HepG2 (cell line): ENCODE measurements around the gene SLC25A1. TPM values are rescaled to one million over a fixed set of nuclear protein-coding genes. Genes with fewer than 3 reads are reported as not detected.

ENCODE experiments used
- ATAC-seq: fragments of 200-7000 bp; cut with Tn5 transposase; 3 replicates; pipeline ENCODE4 v1.9.1; 2020; ENCODE audit warnings: mild to moderate bottlenecking, moderate library complexity
- BruUV-seq: library from RNA; stranded (reverse); fragments of 400-500 nt; replicated peaks from 2 replicates; lab custom pipeline; 2021; lab: Mats Ljungman, UMichigan
- CTCF ChIA-PET: fragments of 300-600 bp; formaldehyde crosslinking; extraction: SDS; loops from one replicate; lab custom pipeline; 2021; ENCODE audit warnings: low total read pairs, inconsistent platforms, low intra/inter-chr PET ratio; lab: Yijun Ruan, JAX
- POLR2A ChIA-PET: fragments of 350-600 bp; sonication (Branson Sonifier 250); formaldehyde crosslinking; loops from one replicate; lab custom pipeline; 2020; ENCODE audit warnings: antibody characterized with exemption, inconsistent platforms; lab: Yijun Ruan, JAX
- DNase-seq: peaks from one replicate; pipeline ENCODE4 v3.0.0-alpha.2; 2015; ENCODE audit warnings: low spot score
- FAIRE-seq: peaks from 3 replicates; lab custom pipeline; 2011; peaks lifted over from hg19 to GRCh38; lab: Jason Lieb, UNC
- H2AFZ ChIP-seq: one replicate; pipeline ENCODE4 v1.6.1; 2011; ENCODE audit warnings: low read length, inconsistent platforms
- H3K27ac ChIP-seq: fragments of 300-600 bp; 3 replicates; pipeline ENCODE4 v1.8.0; 2011; ENCODE audit warnings: mixed run types, mild to moderate bottlenecking, mixed read lengths, low read length, inconsistent platforms; ENCODE audit not compliant: insufficient read depth; ENCODE audit errors: extremely low read length
- H3K27me3 ChIP-seq, 2 experiments: fragments of 200-600 bp in 1 of 2; 2 replicates in 1 of 2; 3 replicates in 1 of 2; pipeline versions ENCODE4 v1.6.0 to v1.8.0; 2011; ENCODE audit warnings: low read length in 2 of 2, mild to moderate bottlenecking in 2 of 2, moderate library complexity in 2 of 2, inconsistent platforms in 1 of 2; ENCODE audit not compliant: insufficient read depth in 2 of 2, control insufficient read depth in 1 of 2
- H3K36me3 ChIP-seq, 2 experiments: fragments of 200-600 bp in 1 of 2; replicated peaks in 1 of 2; 2 replicates in 1 of 2; 3 replicates in 1 of 2; pipeline versions ENCODE4 v1.5.1 to v1.8.0; 2011; ENCODE audit warnings: low read length in 2 of 2, inconsistent platforms in 1 of 2; ENCODE audit not compliant: insufficient read depth in 2 of 2, control insufficient read depth in 1 of 2
- H3K4me1 ChIP-seq: 2 replicates; pipeline ENCODE4 v1.5.1; 2012; ENCODE audit warnings: low read length, inconsistent platforms; ENCODE audit not compliant: insufficient read depth
- H3K4me2 ChIP-seq: 2 replicates; pipeline ENCODE4 v1.6.0; 2011; ENCODE audit warnings: low read depth, low read length, inconsistent platforms
- H3K4me3 ChIP-seq, 3 experiments: fragments of 200-600 bp in 1 of 3; sonication (generic), shearing (Covaris generic) in 1 of 3; replicated peaks in 1 of 3; 2 replicates each; pipeline ENCODE4 v1.5.1; 2011 to 2016; ENCODE audit warnings: low read length in 3 of 3, inconsistent platforms in 2 of 3, low read depth in 2 of 3, mild to moderate bottlenecking in 2 of 3, control low read depth in 1 of 3, mixed read lengths in 1 of 3; ENCODE audit not compliant: insufficient read depth in 1 of 3
- H3K79me2 ChIP-seq: one replicate; pipeline ENCODE4 v1.6.1; 2011; ENCODE audit warnings: low read length, inconsistent platforms; ENCODE audit not compliant: insufficient read depth
- H3K9ac ChIP-seq: 2 replicates; pipeline ENCODE4 v1.6.0; 2011; ENCODE audit warnings: mild to moderate bottlenecking, low read depth, low read length, inconsistent platforms; ENCODE audit not compliant: insufficient read depth
- H3K9me3 ChIP-seq: 2 replicates; pipeline ENCODE4 v1.5.1; 2012; ENCODE audit warnings: mild to moderate bottlenecking, low read length
- H4K20me1 ChIP-seq: 2 replicates; pipeline ENCODE4 v1.6.0; 2011; ENCODE audit warnings: inconsistent platforms, mild to moderate bottlenecking, low read length, moderate library complexity; ENCODE audit not compliant: insufficient read depth
- AGO2 ChIP-seq: fragments of 200-400 bp; formaldehyde crosslinking; optimal IDR thresholded peaks from 2 replicates; pipeline ENCODE3; 2017; ENCODE audit warnings: mild to moderate bottlenecking, low read depth, low read length, moderate library complexity
- GATAD1 ChIP-seq: IDR thresholded peaks from 2 replicates; pipeline ENCODE4 v1.6.1; 2016; ENCODE audit warnings: missing genetic modification reagents, missing compliant biosample characterization
- HNF4G ChIP-seq, 2 experiments: sonication (generic) in 1 of 2; formaldehyde crosslinking in 1 of 2; IDR thresholded peaks; 2 replicates each; pipeline versions ENCODE4 v1.4.0 to v1.6.1; 2011 to 2020; ENCODE audit warnings: borderline replicate concordance in 2 of 2, low read depth in 2 of 2, mild to moderate bottlenecking in 2 of 2, low read length in 1 of 2, missing genetic modification reagents in 1 of 2, moderate library complexity in 1 of 2
- HNRNPL ChIP-seq: fragments of 200-400 bp; formaldehyde crosslinking; IDR thresholded peaks from 2 replicates; pipeline ENCODE4 v1.6.1; 2017; ENCODE audit warnings: mild to moderate bottlenecking, low read depth, low read length
- MYC ChIP-seq: sonication (generic); formaldehyde crosslinking; IDR thresholded peaks from 2 replicates; pipeline ENCODE4 v1.9.0; 2021; ENCODE audit warnings: missing genetic modification reagents, borderline replicate concordance
- POLR2A ChIP-seq, 2 experiments: IDR thresholded peaks; 2 replicates each; pipeline ENCODE4 v1.6.1; 2011; ENCODE audit warnings: low read depth in 2 of 2, low read length in 2 of 2, mild to moderate bottlenecking in 1 of 2, moderate library complexity in 1 of 2; ENCODE audit not compliant: insufficient read depth in 1 of 2
- ZBTB8A ChIP-seq: sonication (generic); formaldehyde crosslinking; IDR thresholded peaks from 2 replicates; pipeline ENCODE4 v1.4.0; 2020; ENCODE audit warnings: mild to moderate bottlenecking, low read depth, missing genetic modification reagents, borderline replicate concordance
- ZNF205 ChIP-seq: IDR thresholded peaks from 2 replicates; pipeline ENCODE4 v1.6.1; 2018; ENCODE audit warnings: missing biosample characterization, missing genetic modification reagents
- ZNF496 ChIP-seq: sonication (generic); formaldehyde crosslinking; IDR thresholded peaks from 2 replicates; pipeline ENCODE4 v1.8.1; 2023; ENCODE audit warnings: mild to moderate bottlenecking, moderate library complexity, missing genetic modification reagents; ENCODE audit not compliant: insufficient replicate concordance
- ZSCAN29 ChIP-seq: sonication (generic); formaldehyde crosslinking; conservative IDR thresholded peaks from 2 replicates; pipeline ENCODE4 v1.4.0; 2020; ENCODE audit warnings: mild to moderate bottlenecking, missing genetic modification reagents
- WGBS: methylation state at CpG from one replicate; pipeline ENCODE4 v1.1.6; 2017; ENCODE audit warnings: low lambda C conversion rate; 5-methylcytosine and 5-hydroxymethylcytosine counted together
- in situ Hi-C: cut with HindIII; loops from 2 replicates; pipeline ENCODE4 v1.10.0; 2017; ENCODE audit warnings: low pct_unique_long_range_greater_than_20kb; ENCODE audit not compliant: extremely low pct_ligation_motif_present
- intact Hi-C: fragments of 100-400 bp; cut with micrococcal nuclease; formaldehyde crosslinking; loops from one replicate; pipeline ENCODE4 v1.10.0; 2022; ENCODE audit not compliant: unreplicated experiment
- polyA plus RNA-seq, 8 experiments: library from polyadenylated mRNA; depleted of rRNA in 3 of 8; stranded (reverse) in 7 of 8; unstranded in 1 of 8; fragments of >200 nt; fragmentation: Illumina TruSeq in 4 of 8; extraction: Trizol in 4 of 8; gene quantifications; 2 replicates each; pipeline versions ENCODE4 v1.2.1 to v1.2.3, GENCODE V29; 2011 to 2016; ENCODE audit warnings: low read depth in 4 of 8, missing spikeins in 1 of 8, mixed read lengths in 1 of 8; ENCODE audit not compliant: insufficient read depth in 1 of 8
- total RNA-seq, 5 experiments: library from RNA; depleted of rRNA; stranded (reverse); fragments of >200 nt; fragmentation: Illumina TruSeq; extraction: Trizol; gene quantifications; 2 replicates each; pipeline ENCODE4 v1.2.3, GENCODE V29; 2016; ENCODE audit warnings: low read depth in 1 of 5
- TF ChIP-seq, protein P1 (sequence below): sonication (generic); formaldehyde crosslinking; IDR thresholded peaks from 2 replicates; pipeline ENCODE4 v1.4.0; 2020; ENCODE audit warnings: mild to moderate bottlenecking, missing genetic modification reagents
- TF ChIP-seq, protein P2 (sequence below): sonication (generic); formaldehyde crosslinking; IDR thresholded peaks from 2 replicates; pipeline ENCODE4 v1.5.0; 2020; ENCODE audit warnings: mild to moderate bottlenecking, missing genetic modification reagents
- TF ChIP-seq, protein P3 (sequence below): sonication (generic); formaldehyde crosslinking; IDR thresholded peaks from 2 replicates; pipeline ENCODE4 v1.8.0; 2022; ENCODE audit warnings: mild to moderate bottlenecking, missing genetic modification reagents, moderate library complexity
- TF ChIP-seq, protein P4 (sequence below): sonication (generic); formaldehyde crosslinking; conservative IDR thresholded peaks from 2 replicates; pipeline ENCODE4 v1.8.1; 2023; ENCODE audit warnings: missing genetic modification reagents
- TF ChIP-seq, protein P5 (sequence below): sonication (generic); formaldehyde crosslinking; IDR thresholded peaks from 2 replicates; pipeline ENCODE4 v1.8.0; 2022; ENCODE audit warnings: missing genetic modification reagents, mild to moderate bottlenecking, borderline replicate concordance

The SLC25A1 gene
- total and polyA plus RNA-seq, 2 of the 13 experiments (the other 11 are each of a cell fraction or from before 2014, with no cell fraction given), result 49.4 to 161 TPM

DNA sequence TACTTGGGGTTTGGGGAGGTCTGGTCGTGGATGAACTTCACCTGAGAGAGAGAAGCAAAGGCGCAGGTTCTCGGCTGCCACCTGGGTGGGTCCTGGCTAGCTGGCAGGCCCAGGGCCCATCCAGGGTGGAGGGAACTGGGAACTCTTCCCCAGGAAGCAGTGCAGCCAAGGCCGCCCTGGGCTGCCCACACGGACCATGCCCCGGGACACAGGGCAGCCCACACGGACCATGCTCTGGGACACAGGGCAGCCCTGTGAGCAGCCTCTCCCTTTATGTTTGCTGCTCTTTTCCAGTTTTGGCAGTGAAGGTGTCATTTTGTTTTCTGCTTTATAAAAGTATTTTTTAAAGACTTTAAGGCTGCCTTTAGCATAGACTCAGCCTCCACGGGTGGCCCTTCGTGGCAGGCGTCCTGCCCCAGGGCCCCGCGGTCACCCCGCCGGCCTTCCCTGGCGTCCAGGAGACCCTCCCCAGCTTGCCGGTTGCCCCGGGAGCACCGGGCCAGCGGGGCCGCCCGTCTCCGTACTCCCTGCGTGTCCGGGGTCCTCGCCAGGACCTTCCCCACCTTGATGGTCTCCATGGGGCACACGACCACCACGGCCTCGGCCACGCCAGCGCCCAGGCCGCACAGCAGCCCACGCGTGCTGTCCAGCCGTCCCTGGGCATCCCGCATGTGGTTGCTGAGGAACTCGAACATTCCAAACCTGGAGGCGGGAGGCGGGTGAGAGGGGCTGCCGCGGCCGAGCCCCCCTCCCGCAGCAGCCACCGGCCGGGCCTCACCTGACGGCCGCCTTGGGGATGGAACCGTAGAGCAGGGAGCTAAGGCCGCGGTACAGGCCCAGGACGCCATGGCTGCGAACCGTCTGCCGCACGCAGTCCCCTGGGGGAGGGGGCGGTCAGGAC lies 1.1 kb downstream of the SLC25A1 start:
- Histone ChIP-seq H2AFZ (no peak overlapping the region), H3K27me3 (no peaks in the 10 kb centered on the region), H3K27ac (peak overlapping the region; percentile 95), H3K9ac (peak overlapping the region; percentile 90), H4K20me1 (peaks cover 25% of the 10 kb centered on the region), H3K4me2 (peak overlapping the region; percentile 95), H3K36me3 (peaks cover 3 to 15% of the 10 kb centered on the region in 2 experiments; a peak in 3 of 5 replicates), H3K9me3 (no peaks in the 10 kb centered on the region), H3K4me3 (peak overlapping the region; percentile 80 to 94 (median 92)), H3K79me2 (peaks cover 32% of the 10 kb centered on the region), H3K4me1 (peaks cover 68% of the 10 kb centered on the region)
- ChIA-PET CTCF (no interaction called here), POLR2A (interaction anchor here (1.3 to 3.6 kb wide), 4 partner anchors 9 to 114 kb away, joined by 5 to 22 read pairs (median 19); partner anchors contain the start of genes CLTCL1, DGCR2 and ESS2)
- in situ Hi-C loops, result no loop called here
- BruUV-seq, result TSS peak; percentile 57
- no peak for DNase-seq
- 17% methylated on average over 20 of the region's 55 CpGs for WGBS
- intact Hi-C loops, result loop anchor here (1.0 to 5.0 kb wide), 2 partner anchors 33 to 255 kb away; partner anchors contain the start of genes ESS2, HIRA and MRPL40
- no peak for FAIRE-seq
- ATAC-seq, result no peak
- TF ChIP-seq, protein P1, sequence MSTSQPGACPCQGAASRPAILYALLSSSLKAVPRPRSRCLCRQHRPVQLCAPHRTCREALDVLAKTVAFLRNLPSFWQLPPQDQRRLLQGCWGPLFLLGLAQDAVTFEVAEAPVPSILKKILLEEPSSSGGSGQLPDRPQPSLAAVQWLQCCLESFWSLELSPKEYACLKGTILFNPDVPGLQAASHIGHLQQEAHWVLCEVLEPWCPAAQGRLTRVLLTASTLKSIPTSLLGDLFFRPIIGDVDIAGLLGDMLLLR (CRISPR knock-in tag), result no peak
- TF ChIP-seq, protein P2, sequence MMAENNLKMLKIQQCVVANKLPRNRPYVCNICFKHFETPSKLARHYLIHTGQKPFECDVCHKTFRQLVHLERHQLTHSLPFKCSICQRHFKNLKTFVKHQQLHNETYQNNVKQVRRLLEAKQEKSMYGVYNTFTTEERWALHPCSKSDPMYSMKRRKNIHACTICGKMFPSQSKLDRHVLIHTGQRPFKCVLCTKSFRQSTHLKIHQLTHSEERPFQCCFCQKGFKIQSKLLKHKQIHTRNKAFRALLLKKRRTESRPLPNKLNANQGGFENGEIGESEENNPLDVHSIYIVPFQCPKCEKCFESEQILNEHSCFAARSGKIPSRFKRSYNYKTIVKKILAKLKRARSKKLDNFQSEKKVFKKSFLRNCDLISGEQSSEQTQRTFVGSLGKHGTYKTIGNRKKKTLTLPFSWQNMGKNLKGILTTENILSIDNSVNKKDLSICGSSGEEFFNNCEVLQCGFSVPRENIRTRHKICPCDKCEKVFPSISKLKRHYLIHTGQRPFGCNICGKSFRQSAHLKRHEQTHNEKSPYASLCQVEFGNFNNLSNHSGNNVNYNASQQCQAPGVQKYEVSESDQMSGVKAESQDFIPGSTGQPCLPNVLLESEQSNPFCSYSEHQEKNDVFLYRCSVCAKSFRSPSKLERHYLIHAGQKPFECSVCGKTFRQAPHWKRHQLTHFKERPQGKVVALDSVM (CRISPR knock-in tag), result 0 out of 2 replicates have a peak, but pooled peaks have one; percentile 16
- TF ChIP-seq AGO2 (peak; percentile 65), HNF4G (IDR thresholded peaks at IDR 0.05; ENCODE audit: borderline replicate concordance, low read depth, low read length) (no peak), HNF4G (CRISPR knock-in tag; IDR thresholded peaks at IDR 0.05; ENCODE audit: borderline replicate concordance, low read depth) (no peak), GATAD1 (CRISPR knock-in tag) (no peak), POLR2A (IDR thresholded peaks at IDR 0.05; ENCODE audit: insufficient read depth in 1 of 2, low read depth in 2 of 2, low read length in 2 of 2) (0 out of 4 replicates have a peak, but pooled peaks of 1 of the 2 experiments have one; percentile 37), ZNF496 (CRISPR knock-in tag) (no peak), HNRNPL (0 out of 2 replicates have a peak, but pooled peaks have one; percentile 29), ZNF205 (CRISPR knock-in tag) (no peak), MYC (CRISPR knock-in tag) (peak; percentile 68), ZBTB8A (CRISPR knock-in tag) (0 out of 2 replicates have a peak, but pooled peaks have one; percentile 29), ZSCAN29 (CRISPR knock-in tag) (no peak)
- TF ChIP-seq, protein P3, sequence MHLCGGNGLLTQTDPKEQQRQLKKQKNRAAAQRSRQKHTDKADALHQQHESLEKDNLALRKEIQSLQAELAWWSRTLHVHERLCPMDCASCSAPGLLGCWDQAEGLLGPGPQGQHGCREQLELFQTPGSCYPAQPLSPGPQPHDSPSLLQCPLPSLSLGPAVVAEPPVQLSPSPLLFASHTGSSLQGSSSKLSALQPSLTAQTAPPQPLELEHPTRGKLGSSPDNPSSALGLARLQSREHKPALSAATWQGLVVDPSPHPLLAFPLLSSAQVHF (CRISPR knock-in tag), result 0 out of 2 replicates have a peak, but pooled peaks have one; percentile 31
- TF ChIP-seq, protein P4, sequence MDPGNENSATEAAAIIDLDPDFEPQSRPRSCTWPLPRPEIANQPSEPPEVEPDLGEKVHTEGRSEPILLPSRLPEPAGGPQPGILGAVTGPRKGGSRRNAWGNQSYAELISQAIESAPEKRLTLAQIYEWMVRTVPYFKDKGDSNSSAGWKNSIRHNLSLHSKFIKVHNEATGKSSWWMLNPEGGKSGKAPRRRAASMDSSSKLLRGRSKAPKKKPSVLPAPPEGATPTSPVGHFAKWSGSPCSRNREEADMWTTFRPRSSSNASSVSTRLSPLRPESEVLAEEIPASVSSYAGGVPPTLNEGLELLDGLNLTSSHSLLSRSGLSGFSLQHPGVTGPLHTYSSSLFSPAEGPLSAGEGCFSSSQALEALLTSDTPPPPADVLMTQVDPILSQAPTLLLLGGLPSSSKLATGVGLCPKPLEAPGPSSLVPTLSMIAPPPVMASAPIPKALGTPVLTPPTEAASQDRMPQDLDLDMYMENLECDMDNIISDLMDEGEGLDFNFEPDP, result no peak
- TF ChIP-seq, protein P5, sequence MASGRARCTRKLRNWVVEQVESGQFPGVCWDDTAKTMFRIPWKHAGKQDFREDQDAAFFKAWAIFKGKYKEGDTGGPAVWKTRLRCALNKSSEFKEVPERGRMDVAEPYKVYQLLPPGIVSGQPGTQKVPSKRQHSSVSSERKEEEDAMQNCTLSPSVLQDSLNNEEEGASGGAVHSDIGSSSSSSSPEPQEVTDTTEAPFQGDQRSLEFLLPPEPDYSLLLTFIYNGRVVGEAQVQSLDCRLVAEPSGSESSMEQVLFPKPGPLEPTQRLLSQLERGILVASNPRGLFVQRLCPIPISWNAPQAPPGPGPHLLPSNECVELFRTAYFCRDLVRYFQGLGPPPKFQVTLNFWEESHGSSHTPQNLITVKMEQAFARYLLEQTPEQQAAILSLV, result no peak
